GM18526 (cell line): ENCODE data around the gene PNRC2.

Experiments used
- POLR2A ChIP-seq: IDR thresholded peaks from 3 replicates; pipeline ENCODE4 v1.6.1; 2011; ENCODE audit not compliant: insufficient read length; ENCODE audit errors: extremely low read depth

Gene PNRC2

DNA sequence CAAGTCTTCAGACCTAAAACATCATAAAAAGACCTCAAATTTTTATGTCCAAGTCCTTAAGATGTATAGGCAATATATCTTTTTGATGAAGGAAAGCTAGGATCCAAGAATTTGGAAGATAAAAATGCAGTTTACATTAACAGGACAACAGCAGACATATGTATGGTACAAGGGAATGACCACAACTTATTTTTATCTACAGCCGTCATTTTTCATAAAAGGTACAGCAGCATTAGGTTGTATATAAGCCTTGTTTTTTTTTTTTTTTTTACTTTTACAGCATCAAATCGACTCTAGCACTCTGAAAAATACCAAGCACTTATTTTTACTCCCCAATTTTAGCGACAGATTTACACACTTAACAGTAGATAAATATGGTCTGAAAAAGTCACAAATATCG is 19.2 kb downstream of the PNRC2 start:
- TF ChIP-seq POLR2A: no peak

DNA sequence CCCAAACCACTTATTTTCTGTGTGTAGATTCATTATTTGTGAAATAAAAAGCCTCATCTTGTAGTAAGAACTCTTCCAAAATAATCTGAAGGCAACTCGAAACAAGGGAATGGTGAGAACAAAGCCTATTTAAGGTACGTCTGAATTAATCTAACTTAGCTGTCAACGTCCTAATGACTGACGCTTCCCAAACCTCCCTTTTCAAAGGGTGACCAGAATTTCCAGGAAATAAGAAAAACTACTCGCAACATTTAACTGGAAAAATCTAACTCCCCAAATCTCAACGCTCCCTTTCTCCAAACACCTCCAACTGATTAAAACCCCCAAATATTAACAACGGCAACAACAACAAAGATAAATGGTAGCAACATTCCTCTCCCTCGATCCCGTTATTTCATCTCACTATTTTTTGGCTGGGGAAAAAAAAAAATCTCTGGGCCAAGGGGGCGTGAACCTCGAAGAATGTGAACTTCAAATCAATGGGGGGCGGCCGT is 19.8 kb downstream of the PNRC2 start:
- no peak for TF ChIP-seq POLR2A

DNA sequence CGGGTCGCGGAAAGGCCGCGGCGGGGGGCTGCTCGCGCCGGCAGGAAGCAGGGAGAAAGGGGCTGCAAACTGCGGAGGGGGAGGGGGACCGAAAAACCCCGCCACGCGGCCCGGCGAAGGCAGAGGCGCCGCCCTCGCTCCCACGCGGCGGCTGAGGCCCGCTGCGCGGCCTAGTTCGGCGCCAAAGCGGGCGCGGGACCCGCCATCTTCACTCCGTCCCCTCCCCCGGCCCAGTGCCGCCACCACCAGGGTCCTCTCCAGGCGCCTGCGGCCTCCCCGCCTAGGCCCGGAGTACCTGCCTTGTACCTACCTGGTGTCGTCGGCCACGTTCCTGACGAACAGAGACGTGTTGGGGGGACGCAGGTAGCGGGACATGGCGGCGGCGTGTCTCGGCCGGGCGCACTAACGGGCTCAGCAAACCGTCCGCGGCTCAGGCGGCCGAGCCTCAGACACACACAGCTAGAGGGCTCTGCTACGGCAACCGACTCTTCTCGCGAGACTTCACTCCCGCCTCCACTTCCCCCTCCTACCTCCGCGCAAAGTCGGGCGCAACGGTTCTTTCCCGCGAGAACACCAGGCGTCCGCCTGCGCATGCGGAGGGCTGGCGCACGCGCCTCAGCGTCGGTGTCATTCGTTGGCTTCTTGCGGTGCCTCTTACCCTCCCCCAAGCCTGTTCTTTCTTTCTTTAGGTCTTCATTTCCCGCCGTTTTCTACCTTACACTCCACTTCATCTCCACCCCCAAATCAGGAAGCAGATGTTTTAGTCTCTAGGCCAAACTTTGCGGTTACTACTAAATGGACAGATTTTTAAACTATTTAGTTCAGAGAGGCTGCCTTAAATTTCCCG is 20.5 kb downstream of the PNRC2 start, which contains the start of gene SRSF10:
Gene SRSF10 (minus strand): TSS at position 447 of the 847 bp plus-strand sequence. CDS start 72 bp downstream, at position 375.
- peak; percentile 98 for TF ChIP-seq POLR2A

DNA sequence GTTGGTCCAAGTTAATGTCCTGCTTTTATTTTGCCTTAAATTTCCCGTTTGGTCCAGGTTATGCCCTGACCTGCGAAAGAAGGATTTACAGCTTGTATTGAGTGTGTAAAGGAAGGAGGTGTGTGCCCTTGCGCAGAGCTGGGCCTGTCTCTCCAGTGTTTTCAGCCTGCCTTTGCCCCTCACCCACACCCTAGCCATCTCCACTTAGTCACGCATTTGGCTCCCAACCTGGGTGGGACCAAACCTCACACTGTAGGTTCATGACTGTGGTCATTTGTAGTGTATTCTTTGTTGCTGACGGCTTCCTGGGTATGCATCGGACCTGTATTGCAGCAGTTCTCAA is 21.1 kb downstream of the PNRC2 start:
- no peak for TF ChIP-seq POLR2A

DNA sequence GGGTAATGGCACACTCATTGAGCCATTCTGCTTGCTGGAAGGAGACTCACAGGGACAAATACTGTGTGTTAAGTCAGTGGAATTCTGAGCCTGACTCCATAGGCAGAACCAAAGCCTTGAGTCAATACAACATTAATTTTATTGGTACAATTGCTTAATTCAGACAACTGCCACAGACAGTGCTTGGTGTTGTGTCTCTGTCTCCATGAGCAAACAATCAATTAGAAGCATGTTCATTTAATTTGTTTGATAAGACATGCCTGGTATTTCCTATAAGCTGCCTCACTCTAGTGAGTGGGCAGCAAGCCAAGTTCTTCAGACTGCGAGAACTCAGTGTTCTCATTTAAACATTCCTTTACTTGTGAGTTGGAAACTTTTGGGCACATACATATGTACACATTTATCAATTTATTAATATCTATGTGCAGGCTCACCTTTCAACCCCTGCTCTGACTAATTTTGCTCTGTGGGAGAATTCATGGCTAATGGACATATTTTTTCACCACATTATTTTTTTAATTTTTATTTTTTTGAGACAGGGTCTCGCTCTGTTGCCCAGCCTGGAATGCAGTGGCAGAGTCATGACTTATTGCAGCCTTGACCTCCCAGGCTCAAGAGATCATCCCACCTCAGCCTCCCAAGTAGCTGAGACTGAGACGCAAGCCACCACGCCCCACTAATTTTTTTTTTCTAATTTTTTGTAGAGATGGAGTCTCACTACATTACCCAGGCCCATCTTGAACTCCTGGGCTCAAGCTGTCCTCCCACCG is 25.0 kb downstream of the PNRC2 start:
- TF ChIP-seq POLR2A: no peak

DNA sequence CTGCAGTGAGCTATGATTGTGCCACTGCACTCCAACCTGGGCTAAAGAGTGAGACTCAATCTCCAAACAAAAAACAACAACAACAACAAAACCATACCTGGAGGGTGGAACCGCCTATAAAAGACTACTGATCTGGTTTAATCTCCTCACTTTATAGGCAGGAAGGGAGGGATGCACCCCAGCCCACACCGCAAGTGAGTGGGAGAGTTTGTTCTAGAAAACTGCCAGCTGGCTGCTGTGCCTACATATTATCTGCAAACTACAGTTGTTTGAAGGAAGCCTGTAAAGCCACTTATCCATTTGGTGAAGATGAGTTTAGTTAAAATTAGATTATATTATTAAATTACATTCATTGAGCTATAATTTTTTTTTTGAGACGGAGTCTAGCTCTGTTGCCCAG is 29.6 kb downstream of the PNRC2 start:
- TF ChIP-seq POLR2A: no peak

DNA sequence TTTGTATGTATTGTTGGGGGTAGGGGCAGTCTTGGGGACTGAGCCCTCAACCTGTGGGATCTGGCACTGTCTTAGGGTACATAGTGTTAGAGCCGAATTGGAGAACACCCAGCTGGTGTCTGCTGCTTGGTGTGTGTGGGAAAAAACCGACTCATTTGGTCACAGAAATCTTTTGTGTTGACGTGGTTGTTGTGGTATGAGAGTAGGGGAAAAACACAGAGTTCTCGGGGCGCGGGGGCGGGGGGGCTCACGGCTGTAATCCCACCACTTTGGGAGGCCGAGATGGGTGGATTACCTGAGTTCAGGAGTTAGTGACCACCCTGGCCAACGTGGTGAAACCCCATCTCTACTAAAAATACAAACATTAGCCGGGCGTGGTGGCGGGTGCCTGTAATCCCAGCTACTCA is 35.8 kb downstream of the PNRC2 start:
- TF ChIP-seq POLR2A: no peak

DNA sequence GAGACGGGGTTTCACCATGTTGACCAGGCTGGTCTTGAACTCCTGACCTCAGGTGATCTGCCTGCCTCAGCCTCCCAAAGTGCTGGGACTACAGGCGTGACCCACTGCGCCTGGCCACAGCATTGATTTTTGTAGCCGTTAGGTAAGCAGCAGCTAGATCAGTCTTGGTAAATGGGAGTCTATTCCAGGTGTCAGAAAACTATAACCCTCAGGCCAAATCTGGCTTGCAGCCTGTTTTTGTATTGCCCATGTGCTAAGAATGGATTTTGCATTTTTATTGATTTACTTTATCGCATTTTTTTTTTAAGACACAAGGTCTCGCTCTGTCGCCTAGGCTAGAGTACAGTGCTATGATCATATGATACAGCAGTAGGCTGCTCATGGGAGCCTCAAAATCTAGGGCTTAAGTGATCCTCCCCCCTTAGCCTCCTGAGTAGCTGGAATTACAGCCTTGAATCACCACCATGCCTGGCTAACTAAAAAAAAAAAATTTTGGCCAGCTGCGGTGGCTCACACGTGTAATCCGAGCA is 37.1 kb downstream of the PNRC2 start:
- no peak for TF ChIP-seq POLR2A

DNA sequence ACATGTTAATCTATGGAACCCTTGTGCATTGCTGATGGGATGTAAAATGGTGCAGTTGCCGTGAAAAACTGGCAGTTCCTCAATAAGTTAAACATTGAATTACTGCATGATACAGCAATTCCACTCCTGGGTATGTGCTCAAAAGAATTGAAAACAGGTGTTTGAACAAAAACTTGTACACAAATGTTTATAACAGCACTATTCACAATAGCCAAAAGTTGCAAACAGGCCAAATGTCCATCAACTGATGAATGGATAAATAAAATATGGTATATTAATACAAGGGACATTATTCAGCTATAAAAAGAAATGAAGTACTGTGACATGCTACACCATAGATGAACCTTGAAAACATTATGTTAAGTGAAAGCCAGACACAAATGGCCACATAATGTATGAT is 38.2 kb downstream of the PNRC2 start:
- no peak for TF ChIP-seq POLR2A

DNA sequence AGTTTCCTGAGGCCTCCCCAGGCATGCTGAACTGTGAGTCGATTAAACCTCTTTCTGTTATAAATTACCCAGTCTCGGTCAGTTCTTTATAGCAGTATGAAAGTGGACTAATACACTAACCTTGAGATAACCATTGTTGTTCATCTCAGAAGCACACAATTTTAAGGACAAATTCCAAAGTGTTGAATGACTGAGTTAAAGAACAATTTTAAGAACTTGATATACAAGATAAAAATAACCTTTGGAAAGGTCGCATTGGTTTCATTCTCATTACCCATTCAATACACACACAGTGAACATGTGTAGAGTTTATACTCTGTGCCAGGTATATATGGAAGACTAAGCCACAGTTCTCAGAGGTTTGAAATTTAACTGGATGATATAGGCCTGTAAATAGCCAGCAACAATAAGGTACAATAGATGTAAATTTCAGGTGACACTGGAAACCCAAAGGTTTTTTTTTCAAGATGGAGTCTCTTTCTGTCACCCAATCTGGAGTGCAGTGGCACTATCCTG is 39.6 kb downstream of the PNRC2 start:
- TF ChIP-seq POLR2A: no peak

DNA sequence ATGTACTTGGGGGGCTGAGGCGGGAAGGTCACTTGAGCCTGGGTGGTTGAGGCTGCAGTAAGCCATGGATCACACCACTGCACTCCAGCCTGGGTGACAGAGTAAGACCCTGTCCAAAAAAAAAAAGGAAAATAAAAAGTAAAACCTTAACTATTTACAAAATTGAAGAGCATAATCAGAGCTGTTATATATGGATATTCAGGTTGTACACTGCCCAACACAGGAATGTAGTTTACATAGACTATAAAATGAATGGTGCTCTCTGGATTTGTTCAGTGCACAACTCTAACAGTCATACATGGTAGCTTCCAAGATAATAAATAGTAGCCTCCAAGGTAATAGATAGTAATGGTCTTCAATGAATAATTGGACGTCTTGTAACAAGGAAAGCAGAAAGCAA is 43.1 kb downstream of the PNRC2 start:
- TF ChIP-seq POLR2A: no peak

DNA sequence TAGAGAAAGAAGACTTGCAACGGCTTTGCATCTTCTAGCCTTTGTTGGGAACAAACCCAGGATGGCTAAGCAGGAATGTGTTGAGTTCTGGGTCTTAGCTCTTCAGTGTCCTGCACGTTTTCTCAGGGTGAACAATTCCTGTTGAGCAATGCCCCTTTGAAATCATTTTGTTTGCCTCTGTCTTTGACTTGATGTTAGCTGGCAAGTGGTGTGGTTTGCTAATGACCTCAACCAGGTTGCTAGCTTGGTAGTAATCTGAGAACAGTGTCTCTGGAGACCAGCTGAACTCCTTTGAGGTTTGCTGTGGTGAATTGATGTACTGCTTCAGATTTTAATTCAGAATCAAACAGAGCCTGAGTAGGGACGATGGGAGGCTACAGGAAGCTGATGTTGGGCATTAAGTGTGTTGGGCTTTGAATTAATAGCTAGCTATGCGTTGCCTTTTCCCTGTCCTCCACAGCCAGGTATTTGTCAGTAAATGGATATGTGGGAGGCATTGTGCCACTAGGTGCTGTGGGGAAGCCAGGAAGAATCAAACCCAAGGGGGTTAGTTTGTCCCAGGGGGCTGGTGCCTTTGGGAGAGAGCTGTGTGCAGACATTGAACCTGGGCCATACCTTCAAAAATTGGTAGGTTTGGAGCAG is 43.8 kb downstream of the PNRC2 start:
- TF ChIP-seq POLR2A: no peak

DNA sequence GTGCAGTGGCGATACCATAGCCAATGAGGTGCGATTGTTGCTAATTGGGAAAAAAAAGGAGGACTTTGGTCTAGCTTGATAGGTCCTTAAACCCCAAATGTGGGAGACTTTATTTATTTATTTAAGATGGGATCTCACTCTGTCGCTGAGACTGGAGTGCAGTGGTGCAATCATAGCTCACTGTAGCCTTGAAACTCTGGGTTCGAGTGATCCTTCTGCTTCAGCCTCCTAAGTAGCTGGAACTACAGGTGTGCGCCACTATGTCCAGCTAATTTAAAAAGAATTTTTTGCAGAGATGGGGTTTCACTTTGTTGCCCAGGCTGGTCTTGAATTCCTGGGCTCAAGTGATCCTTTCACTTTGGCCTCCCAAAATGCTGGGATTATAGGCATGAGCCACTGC is 44.5 kb downstream of the PNRC2 start:
- TF ChIP-seq POLR2A: no peak

DNA sequence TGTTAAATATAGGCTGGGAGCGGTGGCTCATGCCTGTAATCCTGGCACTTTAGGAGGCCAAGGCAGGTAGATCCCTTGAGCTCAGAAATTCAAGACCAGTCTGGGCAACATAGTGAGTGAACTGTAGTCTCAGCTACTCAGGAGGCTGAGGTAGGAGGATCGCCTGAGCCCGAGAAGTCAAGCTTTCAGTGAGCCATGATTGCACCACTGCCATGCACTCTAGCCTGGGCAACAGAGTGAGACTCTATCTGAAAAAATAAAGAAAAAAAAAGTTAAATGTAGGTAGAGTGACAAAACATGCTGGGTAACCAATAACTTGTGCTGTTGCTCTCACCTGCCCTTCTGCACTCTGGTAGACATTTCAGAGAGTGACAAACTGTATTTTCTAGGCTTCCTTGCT is 45.5 kb downstream of the PNRC2 start:
- TF ChIP-seq POLR2A: no peak

DNA sequence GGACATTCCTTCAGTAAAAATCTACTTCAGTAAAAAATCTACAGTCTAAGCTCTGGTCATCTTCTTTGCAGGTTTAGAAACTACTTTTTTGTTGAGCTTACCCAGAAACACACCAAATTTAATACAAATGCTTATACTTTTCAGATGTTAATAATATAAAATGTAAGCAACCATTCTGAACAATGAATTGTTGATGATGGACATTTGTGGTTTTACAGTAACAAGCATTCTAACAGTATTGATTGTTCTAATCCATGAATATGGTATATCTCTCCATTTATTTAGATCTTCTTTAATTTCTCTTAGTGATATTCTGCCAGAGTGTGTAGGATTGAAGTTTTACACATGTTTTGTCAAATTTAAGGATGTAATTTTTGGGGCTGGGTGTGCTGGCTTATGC is 47.5 kb downstream of the PNRC2 start:
- no peak for TF ChIP-seq POLR2A
